Stimulated activated CD8-positive, alpha-beta memory T cell treated with anti-CD3 and anti-CD28 coated beads, Interleukin-12 subunit alpha, Interleukin-12 subunit beta, amount 100 ng/mL, for 1 hour (primary cell): ENCODE results near the gene PUM1.
"Not testable (repeated sequence)": the region's sequence is repeated elsewhere in the genome, so short reads cannot be mapped to it uniquely, and the experiment has no call there.

Experiments used
- DNase-seq: peaks from one replicate; pipeline ENCODE4 v3.0.0-alpha.2; 2020; ENCODE audit warnings: low read depth

The PUM1 gene

GRCh38 chr1:30995990-30996612 is 69.4 kb downstream of the PUM1 start:
- no peak for DNase-seq

- no peak for DNase-seq
Measured at GRCh38 chr1:30991862-30992606, 73.5 kb downstream of the PUM1 start.

- DNase-seq: no peak
Measured at GRCh38 chr1:30990591-30990990, 74.9 kb downstream of the PUM1 start.

GRCh38 chr1:30988045-30988444 is 77.5 kb downstream of the PUM1 start:
- DNase-seq: no peak

- no peak for DNase-seq
Measured at GRCh38 chr1:30986755-30987154, 78.8 kb downstream of the PUM1 start.

- no peak for DNase-seq
Measured at GRCh38 chr1:30984991-30985503, 80.5 kb downstream of the PUM1 start.

- no peak for DNase-seq
Measured at GRCh38 chr1:30984165-30984889, 81.2 kb downstream of the PUM1 start.

- no peak for DNase-seq
Measured at GRCh38 chr1:30982937-30983336, 82.6 kb downstream of the PUM1 start.

GRCh38 chr1:30982431-30982830 is 83.1 kb downstream of the PUM1 start:
- no peak for DNase-seq

- no peak for DNase-seq
Measured at GRCh38 chr1:30981172-30981571, 84.3 kb downstream of the PUM1 start.

GRCh38 chr1:30977511-30977910 is 88.0 kb downstream of the PUM1 start:
- no peak for DNase-seq

GRCh38 chr1:30977105-30977504 is 88.4 kb downstream of the PUM1 start:
- no peak for DNase-seq

- DNase-seq: no peak
Measured at GRCh38 chr1:30976143-30976542, 89.4 kb downstream of the PUM1 start.

- DNase-seq: no peak
Measured at GRCh38 chr1:30975217-30975616, 90.3 kb downstream of the PUM1 start.

- no peak for DNase-seq
Measured at GRCh38 chr1:30974536-30974935, 91.0 kb downstream of the PUM1 start.

GRCh38 chr1:30972349-30972748 is 93.2 kb downstream of the PUM1 start:
- DNase-seq: not testable (repeated sequence)

- no peak for DNase-seq
Measured at GRCh38 chr1:30971496-30971895, 94.0 kb downstream of the PUM1 start.

- DNase-seq: no peak
Measured at GRCh38 chr1:30969903-30970302, 95.6 kb downstream of the PUM1 start.

GRCh38 chr1:30968220-30968971 is 97.1 kb downstream of the PUM1 start:
- no peak for DNase-seq

- DNase-seq: no peak
Measured at GRCh38 chr1:30966690-30967369, 98.7 kb downstream of the PUM1 start.

GRCh38 chr1:30965924-30966599 is 99.5 kb downstream of the PUM1 start:
- no peak for DNase-seq
